GM19240 (cell line): ENCODE measurements around the gene RHOXF2B.
"Not testable (repeated sequence)": the region's sequence is repeated elsewhere in the genome, so short reads cannot be mapped to it uniquely, and the experiment has no call there.

Experiments used
- DNase-seq: peaks from one replicate; pipeline ENCODE4 v3.0.0; 2011; ENCODE audit warnings: low spot score; ENCODE audit not compliant: insufficient read length

The RHOXF2B gene

DNA sequence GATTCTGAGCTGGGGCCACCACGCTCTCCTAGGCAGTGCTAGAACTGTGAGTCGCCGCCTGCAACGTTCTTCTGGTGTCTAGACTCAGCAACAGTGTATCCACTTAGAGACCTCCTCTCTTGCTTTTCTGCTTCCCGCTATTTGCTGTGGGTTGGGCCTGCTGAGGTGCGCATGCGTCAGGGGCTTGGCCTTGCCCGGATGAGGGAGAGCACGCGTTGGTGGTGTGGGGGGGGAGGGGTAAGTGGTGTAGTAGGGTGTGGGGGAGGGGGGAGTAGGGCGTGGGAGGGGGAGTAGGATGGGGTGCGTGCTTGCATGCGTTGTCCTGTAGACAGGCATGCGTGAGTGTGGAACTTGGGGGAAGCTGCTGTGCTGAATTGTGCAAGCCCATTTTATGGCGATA is at the start of gene RHOXF2B:
Gene RHOXF2B (minus strand): TSS at position 101 of the 400 bp plus-strand sequence. CDS start 138 bp downstream, outside the sequence.
- DNase-seq = not testable (repeated sequence)

GRCh38 chrX:120125444-120125843 is 48.0 kb upstream of the RHOXF2B start:
- DNase-seq = no peak

- no peak for DNase-seq
Measured at GRCh38 chrX:120120223-120120622, 42.7 kb upstream of the RHOXF2B start.

GRCh38 chrX:120115438-120115963 is 38.0 kb upstream of the RHOXF2B start, which contains the start of gene RHOXF1:
TSS of gene RHOXF1 (minus strand) at chrX:120115913. CDS start at chrX:120115862, 51 bp downstream.
- no peak for DNase-seq

DNA sequence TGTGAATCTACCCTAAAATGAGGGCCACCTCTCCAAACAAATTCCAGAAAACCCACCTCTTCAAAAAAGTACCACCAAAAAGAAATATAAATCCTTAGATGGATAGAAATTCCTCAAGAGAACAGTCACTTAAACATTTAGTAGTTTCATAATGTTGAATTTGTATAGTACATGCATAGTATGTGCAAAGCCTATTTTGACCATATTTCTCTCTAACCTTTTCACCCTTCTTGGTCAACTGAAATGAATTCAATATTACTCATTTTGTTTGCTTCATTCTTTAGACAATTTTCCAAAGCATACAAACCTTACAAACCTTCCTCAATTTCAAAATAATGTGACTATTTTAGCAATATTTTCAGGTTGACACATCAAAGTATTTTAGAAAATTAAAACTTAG is 34.1 kb upstream of the RHOXF2B start:
- no peak for DNase-seq

- no peak for DNase-seq
Measured at GRCh38 chrX:120109378-120109777, 31.9 kb upstream of the RHOXF2B start.

DNA sequence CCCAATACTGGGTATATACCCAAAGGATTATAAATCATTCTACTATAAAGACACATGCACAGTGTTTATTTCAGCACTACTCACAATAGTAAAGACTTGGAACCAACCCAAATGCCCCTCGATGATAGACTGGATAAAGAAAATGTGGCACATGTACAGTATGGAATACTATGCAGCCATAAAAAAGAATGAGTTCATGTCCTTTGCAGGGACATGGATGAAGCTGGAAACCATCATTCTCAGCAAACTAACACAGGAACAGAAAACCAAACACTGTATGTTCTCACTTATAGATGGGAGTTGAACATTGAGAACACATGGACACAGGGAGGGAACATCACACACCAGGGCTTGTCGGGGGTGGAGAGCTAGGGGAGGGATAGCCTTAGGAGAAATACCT is 27.2 kb upstream of the RHOXF2B start:
- not testable (repeated sequence) for DNase-seq

DNA sequence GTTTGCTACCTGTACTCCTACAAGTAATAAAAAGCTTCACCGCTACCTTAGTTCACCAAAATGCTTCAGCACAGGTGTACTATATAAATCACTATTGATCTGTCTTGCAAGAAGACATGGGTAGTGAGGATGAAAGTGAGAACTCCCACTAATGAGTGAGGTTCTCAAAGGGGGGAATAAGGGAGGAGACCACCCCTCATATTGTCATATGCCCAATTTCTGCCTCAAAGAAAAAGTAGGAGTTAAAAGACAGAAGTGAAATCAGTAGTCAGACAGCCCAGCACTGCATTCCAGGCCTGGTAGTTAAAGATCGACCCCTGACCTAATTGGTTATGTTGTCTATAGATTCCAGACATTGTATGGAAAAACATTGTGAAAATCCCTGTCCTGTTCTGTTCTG is 23.6 kb upstream of the RHOXF2B start:
- DNase-seq = not testable (repeated sequence)

DNA sequence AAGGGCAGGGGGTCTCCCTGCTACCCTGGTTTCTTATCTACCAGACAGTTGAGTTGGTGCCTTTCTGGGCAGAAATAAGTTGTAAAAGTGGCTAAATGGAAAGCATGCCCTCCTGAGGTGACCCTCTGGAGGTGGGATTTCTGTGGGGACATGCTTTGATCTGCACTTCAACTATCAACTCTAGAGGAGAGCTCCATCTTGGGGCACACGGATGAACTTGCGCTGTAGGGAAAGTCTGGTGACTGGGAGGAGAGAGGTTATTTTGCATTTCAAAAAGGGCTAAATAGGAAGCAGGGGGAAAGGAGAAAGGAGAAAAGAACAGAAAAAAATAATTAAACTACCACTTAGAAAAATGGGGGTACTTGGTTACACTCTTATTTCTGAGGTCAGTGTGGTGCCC is 12.7 kb upstream of the RHOXF2B start:
- no peak for DNase-seq

- DNase-seq = no peak
Measured at GRCh38 chrX:120087289-120088017, 10.0 kb upstream of the RHOXF2B start.

GRCh38 chrX:120085553-120086185 is 8.2 kb upstream of the RHOXF2B start:
- DNase-seq = not testable (repeated sequence)

DNA sequence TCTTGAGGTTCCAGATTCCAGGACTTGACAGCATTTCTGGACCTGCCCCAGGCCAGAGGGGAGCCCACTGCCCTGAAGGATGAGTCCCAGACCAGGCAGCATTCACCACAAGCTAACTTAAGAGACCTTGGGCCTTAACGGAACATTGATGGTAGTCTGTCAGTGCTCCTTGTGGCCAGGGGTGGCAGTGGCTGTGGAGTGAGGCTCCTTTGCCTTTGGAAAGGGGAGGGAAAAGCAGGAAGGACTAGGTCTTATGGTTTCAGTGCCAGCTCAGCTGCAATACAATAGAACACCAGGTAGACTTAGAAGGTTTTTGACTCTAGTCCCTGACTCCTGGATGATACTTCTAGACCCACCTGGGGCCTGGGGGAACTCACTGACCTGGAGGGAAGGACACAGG is 11.3 kb downstream of the RHOXF2B start:
- DNase-seq = not testable (repeated sequence)

DNA sequence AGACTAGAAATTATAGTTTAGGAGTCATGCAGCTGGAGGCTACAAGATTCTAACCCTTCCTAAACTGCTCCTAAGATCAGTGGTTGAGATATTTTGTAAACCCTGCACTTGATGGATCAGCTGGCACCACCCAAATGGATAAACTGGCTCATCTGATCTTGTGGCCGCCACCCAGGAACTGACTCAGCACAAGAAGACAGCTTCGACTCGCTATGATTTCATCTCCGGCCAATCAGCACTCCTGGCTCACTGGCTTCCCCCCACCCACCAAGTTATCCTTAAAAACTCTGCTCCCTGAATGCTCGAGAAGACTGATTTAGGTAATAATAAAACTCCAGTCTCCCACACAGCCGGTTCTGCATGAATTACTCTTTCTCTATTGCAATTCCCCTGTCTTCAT is 34.8 kb downstream of the RHOXF2B start:
- DNase-seq = not testable (repeated sequence)

DNA sequence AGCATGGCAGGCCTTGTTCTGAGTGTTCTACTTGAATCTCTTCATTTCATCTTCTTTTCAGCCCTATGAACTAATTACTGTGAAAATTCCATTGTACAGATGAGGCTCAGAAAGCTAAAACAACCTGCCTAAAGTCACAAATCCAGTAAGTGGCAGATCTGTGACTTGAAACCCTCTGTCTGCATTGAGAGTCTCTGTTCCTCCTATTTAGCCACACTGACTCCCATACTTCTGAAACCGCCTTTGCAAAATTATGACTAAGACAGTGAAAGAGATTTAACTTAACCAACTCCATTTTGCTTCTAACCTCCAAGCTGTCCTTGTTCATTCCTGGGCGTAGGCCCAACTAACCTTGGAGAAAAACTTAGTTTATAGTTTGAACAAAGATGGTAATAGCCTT is 35.2 kb downstream of the RHOXF2B start:
- not testable (repeated sequence) for DNase-seq

DNA sequence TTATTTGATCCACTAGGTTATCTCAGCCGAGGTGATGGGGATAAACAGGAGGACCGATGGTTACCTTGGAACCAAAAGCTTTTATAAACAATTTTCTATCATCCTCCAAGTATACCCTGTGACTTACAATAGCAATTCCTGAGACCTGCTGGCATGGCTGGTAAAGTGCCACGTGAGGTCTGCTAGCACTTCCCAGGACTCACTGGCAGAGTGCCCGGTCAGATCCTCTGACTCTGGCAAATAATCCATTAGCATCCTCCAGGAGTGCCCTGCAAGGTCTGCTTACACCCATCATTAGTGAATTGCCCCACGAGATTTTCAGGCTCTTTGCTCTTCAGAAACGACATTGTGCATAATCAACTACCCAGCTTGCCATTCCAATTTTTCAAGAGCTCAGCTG is 37.3 kb downstream of the RHOXF2B start:
- DNase-seq = not testable (repeated sequence)

- not testable (repeated sequence) for DNase-seq
Measured at GRCh38 chrX:120039087-120039733, 38.3 kb downstream of the RHOXF2B start.

GRCh38 chrX:120036704-120037103 is 40.8 kb downstream of the RHOXF2B start:
- DNase-seq = no peak

DNA sequence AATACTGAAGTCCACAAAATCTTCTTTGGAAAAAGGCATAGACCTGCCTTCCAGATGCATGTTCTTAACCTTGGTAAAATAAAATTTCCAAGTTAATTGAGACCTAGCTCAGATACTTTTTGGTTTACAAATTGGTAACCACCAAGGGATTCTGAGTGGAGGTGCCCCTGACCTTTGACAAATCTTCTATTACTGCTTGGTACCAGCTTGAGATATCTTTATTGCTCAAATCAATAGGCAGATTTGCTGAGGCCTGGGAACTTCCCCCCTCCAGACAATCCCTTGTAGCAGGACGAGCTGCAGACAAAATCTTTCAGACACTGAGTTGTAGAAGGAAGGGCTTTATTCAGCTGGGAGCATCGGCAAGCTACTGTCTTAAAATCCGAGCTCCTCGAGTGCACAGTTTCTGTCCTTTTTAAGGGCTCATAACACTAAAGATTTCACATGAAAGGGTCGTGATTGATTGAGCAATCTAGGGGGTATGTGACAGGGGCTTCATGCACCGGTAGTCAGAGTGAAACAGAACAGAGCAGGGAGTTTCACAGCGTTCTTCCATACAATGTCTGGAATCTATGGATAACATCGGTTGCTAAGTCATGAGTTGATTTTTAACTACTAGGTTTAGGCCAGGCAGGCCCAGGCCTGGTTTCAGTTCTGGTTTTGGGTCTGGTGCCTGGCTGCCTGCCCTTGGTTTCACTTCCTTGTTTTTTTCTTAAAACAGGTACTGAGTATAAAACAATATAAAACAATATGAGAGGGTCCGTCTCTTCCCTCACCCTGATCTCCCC is 41.8 kb downstream of the RHOXF2B start:
- DNase-seq = peak; percentile 32

DNA sequence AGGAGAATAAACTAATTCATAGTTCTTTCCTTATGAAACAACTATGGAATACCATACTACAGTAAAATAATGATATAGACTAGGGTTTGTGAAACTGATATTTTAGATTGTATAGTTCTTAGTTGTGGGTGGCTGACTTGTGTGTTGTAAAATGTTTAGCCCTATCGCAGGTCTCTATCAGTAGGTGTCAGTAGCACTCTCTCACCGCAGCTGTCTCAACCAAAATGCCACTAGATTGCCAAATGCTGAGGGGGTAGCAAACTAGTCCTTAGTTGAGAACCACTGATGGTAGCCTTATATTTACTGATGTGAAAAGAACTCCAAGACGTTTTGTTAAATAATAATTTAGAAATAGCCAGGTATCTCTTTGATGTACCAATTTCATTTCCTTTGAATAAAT is 48.1 kb downstream of the RHOXF2B start:
- DNase-seq = no peak

- DNase-seq = no peak
Measured at GRCh38 chrX:120023259-120023658, 54.2 kb downstream of the RHOXF2B start.

GRCh38 chrX:120022763-120023162 is 54.7 kb downstream of the RHOXF2B start:
- no peak for DNase-seq
